ENCODE measurements around the gene SYNGR3.

Gene SYNGR3

DNA sequence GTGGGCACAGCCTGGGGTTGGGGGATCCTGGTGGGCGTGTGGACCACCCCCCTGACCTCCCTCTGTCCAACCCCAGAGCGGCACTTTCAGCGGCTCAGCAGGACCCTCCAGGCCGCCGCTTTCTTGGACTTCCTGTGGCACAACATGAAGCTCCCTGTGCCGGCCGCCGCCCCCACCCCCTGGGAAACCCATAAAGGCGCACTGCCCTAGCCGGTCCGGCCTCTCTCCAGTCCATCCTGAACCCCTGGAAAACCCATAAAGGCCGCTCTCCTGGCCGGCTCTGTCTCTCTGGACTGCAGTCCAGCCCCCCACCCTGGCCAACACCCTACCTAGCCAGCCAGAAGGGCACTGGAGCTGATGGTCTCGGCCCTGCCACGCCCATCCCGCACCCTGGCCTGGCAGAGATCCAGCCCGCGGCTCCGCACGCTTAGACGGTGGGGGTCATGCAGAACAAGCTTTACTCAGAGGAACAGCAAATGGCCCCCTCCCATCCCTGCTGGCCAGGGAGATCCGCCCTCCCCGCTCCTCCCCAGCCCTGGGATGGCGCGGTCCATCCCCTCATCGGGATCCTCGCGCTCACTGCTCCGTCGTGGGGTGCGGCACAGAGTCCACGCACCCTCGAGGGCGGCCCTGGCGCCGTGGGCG, 11.2 kb upstream of the SYNGR3 start:
- no peak for DNase-seq

DNA sequence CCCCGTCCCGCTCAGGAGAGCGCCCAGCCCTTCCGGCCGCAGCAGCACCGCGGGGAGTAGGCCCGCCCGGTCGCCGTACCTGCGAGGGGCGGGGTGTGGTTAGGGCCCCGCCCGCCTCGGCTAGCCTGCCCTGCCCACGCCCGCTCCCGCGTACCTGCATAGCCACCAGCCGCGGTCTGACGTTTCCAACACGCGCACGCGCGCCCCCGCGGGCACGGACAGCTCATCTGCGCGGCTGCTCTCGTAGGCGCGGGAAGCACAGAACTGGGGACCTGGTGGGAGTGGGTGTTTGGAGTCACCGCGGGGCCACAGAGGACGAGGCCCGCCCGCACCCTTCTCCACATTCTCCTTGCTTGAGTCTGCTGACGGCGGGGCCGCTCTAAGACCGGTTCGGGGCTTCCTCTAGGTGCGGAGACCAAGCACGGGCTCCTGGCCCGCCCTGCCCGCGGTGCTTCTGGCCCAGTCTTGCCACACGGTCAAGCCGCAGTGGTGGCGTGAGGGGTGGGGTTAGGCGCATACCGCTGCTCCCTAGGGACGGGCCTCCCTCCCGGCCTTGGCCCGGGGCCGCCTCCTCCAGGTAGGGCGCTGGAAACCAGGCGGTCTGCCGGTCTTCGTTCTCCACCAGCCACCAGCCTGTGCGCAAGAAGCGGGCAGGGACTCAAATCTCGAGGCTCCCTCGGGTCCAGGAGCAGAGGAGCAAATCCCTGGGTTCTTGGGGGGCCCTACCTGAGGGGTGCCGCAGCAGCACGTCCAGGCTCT, 10.3 kb upstream of the SYNGR3 start:
- no peak for DNase-seq

DNA sequence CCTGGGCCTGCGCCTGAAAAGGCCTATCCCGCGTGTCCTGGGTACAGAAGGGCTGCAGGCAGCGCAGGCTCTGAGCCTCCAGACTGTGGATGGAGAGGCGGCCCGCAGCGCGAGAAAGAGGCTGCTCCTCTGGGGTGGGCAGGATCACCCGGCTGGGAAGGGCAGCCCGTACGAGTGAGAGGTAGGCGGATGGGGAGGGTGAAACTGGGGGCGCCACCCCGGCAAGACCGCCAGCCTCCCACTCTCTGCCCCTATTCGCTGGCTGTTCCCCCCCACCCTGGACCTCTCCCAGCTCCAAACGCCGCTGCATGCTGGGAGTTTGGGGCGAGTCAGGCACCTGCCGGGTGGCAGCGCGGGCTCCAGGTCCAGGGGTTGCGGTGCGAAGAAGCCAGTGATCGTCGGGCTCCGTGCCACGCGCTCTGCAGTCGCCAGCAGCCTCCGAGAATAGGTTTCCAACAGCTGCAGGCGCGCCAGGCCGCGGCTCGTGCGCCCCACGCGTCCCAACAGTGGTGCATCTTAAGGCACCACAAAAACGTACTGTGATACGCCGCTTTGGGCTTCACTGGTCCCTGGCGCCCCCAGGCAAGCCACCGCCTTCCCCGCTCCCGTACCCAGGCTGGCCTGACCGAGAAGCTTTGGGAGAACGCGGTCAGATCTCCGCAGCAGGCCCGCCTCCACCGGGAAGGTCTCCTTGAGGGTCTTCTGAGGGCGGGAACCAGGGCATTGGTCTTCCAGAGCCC, 9.6 kb upstream of the SYNGR3 start:
- no peak for DNase-seq

DNA sequence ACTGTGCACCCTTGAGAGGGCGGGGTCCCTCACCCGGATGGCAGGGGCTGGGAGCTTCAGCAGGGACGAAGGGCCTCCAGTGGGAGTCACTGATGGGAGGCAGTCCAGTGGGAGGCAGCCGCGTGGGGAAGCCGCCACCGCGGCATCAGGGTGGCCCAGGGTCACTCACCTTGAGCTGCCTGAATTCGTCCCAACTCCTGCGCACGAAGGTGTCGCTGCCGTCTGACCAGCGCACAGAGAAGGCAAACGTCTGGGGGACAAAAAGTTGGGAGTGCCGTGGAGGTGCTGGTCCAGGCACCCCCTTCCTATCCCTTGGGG, 9.0 kb upstream of the SYNGR3 start:
- DNase-seq = no peak

DNA sequence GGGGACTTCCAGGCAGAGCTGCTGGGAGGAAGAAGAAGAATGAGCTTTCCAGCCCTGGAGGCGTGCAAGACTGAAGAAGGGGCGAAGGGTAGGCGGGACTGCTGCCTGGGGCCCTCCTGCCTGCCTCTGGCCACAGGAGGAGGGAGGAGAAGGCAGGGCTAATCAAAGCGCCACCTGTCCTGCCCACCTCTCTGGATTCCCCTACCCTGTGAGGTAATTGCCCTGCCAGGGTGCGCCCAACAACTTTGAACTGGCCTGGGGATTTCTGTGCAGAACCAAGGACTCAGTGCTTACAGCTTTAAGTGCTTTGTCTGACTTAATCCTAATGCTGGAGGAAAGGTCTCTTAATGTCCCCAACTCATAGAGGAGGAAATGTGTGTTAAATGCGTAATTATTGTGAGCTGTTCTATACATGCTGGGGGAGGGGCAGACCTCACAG, 8.4 kb upstream of the SYNGR3 start, which contains the start of gene NOXO1:
TSS of gene NOXO1 (minus strand) at position 72 of the 439 bp plus-strand sequence. CDS start 290 bp downstream, outside the sequence.
- no peak for DNase-seq

DNA sequence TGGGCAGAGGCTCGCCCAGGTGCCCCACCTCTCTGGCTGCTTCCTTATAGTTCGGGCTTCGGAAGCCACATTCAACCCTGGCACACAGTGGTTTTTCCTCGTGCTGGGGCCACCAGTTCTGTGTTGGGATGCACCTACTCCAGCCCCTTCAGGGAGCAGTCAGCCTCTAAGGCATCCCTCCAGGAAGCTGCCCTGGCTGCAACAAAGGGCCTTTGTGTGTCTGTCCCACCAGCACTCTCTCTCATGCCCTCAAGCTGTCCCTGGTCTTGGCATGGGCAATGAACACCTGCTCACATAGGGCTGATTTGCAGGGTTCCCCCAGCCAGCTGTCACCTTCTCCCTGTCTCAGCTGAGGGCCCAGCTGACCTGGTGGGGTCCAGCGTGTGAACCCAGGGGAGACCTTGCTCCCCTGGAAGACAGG, 7.7 kb upstream of the SYNGR3 start:
- DNase-seq = no peak

DNA sequence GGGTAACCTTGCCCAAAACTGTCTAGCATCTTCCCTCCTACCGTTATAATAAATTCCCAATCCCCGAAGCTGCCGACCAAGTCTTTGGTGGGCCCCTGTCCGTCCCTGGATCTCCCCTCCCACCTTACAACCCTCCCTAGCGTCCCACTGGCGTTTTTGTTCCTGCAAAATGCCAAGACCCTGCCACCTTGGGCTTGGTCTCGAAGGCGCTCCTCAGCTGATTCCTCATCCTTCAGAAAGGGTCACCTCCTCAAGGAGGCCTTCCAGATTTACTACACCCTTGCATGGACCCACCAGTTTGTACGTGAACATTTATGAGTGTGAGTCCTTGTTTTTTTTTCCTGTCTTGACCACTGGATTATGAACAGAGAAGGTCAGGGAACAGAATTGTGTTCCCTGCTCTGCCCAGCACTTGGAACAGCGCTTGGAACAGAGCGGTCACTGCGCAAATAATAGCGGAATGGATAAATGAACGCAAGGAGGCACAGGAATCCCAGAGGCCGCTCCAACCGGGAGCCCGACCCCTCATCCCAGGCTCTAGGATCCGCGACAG, 6.7 kb upstream of the SYNGR3 start:
- no peak for DNase-seq

DNA sequence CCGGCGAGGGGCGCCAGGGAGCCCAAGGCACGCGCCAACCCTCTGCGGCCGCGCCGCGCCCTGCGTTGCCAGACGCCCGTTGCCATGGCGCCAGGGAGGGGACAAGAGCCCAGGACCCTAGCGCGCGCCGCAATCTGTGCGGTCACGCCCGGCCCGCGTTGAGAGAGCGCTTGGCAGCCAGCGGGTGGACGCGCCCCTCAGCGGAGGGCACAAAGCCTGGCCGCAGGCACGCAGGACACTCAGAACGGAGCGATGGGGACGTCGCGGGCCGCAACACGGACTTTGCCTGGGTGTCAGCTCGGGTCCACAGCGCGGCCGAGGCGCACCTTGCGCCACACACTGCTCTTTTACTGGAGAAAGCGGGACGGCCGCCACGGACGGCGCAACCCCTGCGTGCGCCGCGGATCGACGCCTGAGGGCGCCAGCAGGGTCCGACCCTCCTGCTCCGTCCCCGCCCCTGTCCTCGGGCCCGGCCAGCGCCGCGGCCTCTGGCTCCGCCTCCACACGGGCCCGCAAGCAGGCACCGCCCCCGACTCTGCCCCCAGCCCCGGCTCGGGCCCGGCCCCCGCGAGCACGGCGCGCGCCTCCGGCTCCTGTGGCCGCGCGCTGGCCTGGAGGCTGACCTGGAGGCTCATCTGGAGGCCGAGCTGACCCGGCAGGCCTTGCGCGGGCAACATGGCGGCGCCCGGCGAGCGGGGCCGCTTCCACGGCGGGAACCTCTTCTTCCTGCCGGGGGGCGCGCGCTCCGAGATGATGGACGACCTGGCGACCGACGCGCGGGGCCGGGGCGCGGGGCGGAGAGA, 6.0 kb upstream of the SYNGR3 start, which contains the start of gene GFER:
TSS of gene GFER (plus strand) at position 650 of the 803 bp plus-strand sequence. CDS start at position 676, 26 bp downstream.
- DNase-seq = no peak

DNA sequence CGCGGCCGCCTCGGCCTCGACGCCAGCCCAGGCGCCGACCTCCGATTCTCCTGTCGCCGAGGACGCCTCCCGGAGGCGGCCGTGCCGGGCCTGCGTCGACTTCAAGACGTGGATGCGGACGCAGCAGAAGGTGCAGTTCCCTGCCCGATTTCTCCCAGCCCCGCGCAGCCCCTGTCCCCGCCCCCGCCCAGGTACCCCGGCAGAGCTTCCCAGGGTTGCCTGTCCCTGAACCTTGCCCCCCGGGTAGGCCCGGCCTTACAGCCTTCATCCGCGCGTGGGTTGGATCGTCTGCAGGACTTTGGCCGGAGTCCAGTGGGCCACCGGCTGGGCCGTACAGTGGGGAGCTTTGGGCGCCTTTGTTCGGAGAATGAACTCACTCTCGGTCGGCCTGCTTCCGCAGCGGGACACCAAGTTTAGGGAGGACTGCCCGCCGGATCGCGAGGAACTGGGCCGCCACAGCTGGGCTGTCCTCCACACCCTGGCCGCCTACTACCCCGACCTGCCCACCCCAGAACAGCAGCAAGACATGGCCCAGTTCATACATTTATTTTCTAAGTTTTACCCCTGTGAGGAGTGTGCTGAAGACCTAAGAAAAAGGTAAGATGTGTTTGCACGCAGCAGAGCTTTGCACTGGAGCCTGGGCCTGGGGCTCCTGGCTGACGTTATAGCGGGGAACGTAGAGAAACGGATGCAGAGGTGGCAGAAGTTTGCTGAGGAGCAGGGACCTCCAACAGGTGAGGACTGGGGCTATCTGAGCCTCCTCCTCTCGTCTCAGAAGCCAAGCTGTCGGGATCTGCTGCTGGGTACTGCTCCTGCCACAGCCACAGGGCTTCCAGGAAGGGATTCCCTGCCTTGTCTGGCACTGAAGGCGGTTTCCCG, 5.2 kb upstream of the SYNGR3 start:
- no peak for DNase-seq

DNA sequence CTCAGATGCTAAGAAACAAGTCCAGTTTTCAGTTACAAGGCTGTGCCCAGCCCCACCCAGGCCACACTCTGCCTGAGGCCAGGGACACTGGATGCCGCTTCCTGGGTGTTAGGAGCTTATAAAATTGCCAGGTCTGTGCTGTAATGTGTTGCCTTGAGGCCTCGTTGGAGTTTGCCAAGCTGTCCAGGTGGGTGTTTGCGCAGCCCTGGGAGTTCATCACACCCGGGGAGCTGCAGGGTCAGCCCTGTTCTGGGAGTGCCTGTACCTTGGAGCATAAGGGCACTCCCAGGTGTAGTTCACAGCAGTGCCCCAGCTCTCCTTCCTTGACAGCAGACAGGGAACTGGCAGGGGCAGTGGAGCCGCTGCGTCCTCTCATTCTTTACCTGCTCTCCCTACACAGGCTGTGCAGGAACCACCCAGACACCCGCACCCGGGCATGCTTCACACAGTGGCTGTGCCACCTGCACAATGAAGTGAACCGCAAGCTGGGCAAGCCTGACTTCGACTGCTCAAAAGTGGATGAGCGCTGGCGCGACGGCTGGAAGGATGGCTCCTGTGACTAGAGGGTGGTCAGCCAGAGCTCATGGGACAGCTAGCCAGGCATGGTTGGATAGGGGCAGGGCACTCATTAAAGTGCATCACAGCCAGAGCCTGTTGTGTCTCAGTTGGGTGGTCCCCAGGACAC, 4.2 kb upstream of the SYNGR3 start:
- no peak for DNase-seq

DNA sequence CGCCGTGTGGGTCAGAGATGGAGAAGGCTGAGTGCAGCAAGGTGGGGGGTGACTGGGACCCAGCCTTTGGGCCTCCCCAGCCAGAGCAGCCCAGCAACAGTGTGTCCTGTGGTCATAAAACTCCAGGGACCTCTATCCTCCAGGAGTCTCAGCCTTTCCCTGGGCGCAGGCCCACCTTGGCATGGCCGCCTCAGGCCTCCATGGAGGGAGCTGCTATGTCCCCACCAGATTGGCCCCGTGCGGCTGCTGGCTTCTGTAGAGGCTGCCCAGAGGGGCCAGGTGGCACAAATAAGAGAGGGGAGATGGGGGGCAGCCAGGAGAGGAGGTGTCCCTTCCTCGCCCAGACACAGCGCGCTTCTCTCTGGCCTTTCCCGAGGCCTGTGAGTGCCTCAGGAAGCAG, 2.6 kb upstream of the SYNGR3 start:
- DNase-seq = no peak

DNA sequence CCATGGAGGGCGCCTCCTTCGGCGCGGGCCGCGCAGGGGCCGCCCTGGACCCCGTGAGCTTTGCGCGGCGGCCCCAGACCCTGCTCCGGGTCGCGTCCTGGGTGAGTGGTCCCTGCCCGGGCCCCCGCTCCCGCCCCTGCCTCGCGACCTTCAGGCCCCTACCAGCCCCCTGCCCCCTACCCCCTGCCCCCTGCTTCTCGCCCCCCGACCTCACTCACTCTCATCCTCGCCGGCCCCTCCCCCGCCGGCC, 256 bp downstream of the SYNGR3 start:
- no peak for DNase-seq

DNA sequence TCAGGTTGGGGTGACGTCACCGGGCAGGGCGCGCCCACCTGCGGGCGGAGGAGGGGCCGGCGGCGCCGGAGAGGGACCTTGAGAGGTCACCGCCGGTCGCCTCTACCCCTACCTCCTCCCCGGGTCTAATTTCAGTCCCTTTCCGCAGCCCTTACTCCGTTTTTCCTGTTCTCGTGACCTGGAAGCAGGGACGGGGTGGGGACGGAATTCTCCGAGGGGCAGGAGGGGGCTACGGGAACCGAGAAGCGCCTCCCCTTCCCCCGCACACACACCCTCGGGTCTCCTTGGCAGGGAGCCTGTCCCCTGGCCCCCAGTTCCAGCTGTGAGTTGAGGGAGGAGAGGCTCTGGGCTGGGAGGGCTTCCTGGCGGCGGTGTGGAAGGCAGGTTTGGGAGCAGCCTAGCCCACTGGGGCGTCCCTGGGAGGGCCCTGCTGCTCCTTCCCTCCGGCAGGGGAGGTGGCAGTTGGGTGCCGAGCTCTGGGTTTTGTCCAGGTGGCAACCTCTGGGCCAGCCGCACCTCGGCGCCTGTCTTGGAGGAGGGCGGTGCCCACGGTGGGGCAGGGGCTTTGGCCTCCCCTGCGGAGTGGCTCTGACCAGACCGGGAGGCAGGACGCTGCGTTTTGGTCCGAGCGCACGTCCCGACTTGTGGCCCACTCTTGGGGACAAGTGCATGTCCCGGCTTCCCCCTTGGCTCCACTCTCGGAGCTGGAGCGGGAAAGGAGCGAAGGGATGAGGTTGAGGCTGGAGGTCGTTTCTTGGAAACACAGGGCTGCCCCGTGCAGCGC, 773 bp downstream of the SYNGR3 start:
- DNase-seq = no peak

DNA sequence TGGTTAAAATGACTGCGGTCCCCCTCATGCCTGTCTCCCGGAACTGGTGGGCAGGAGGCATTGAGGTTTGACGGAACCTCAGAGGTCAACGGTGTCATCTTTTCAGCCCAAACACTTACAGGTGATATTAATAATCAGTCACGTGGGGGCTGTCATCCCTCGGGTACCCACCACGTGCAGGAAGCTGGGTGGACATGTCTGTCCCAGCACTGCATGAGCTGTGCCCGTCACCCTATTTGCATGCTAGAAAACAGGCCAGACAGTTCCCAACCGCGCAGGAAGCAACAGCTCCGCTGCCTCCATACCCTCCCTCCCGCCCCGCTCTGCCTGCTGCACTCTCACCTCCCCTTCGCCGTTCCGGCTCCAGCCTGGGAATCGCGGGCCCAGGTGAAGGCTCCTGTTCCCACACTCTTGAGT, 1.4 kb downstream of the SYNGR3 start:
- no peak for DNase-seq

DNA sequence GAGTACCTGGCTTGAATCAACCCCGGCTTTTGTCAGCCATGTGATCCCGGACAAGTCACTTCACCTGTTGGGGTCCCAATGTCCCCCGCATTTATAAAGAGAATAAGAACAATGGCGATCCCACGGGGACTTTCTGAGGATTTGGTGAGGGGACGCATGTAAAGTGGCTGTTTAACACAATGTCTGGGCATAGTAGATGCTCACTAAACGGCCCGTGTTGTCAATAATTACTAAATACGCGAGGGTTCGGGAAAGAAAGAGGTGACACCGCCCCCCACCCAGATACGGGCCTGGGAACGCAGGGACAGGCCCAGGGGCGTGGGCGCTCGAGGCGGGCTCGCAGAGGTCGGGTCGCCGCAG, 1.8 kb downstream of the SYNGR3 start:
- DNase-seq = no peak

DNA sequence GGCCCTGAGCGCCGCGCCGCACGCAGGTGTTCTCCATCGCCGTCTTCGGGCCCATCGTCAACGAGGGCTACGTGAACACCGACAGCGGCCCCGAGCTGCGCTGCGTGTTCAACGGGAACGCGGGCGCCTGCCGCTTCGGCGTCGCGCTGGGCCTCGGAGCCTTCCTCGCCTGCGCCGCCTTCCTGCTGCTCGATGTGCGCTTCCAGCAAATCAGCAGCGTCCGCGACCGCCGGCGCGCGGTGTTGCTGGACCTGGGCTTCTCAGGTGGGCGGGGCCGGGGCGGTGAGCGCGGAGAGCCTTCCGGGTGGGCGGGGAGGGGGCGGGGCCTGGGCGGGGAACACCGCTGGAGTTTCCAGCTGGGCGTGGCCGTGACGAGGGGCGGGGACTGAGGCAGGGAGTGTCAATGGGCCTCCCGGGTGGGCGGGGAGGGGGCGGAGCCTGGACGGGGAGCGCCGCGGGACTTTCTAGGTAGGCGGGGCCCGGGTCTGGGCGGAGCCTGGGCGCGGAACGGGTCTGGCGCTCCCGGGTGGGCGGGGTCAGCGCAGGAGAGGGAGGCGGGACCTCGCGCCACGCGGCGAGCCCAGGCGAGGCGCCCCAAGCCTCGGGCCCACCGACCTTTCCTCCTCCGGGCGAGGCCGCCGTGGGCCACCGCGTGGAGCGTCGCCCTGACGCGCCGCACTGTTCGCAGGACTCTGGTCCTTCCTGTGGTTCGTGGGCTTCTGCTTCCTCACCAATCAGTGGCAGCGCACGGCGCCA, 2.4 kb downstream of the SYNGR3 start:
- DNase-seq = no peak

DNA sequence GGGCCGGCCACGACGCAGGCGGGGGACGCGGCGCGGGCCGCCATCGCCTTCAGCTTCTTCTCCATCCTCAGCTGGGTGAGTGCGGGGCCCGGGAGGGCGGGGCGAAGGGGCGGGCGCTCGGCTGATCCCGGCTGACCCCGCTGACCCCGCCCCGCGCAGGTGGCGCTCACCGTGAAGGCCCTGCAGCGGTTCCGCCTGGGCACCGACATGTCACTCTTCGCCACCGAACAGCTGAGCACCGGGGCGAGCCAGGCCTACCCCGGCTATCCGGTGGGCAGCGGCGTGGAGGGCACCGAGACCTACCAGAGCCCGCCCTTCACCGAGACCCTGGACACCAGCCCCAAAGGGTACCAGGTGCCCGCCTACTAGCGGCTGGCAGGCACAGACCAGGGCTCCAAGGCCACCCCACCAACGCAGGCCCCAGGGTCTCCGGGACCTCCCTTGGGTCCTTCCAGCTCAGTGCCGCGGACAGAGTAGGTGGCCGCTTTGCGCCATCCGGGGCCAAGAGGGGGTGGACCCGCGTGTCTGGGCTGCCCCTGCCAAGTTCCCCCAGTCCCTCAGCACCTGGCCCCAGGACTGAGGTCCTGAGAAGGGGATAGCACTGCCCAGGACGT, 3.0 kb downstream of the SYNGR3 start:
- no peak for DNase-seq

DNA sequence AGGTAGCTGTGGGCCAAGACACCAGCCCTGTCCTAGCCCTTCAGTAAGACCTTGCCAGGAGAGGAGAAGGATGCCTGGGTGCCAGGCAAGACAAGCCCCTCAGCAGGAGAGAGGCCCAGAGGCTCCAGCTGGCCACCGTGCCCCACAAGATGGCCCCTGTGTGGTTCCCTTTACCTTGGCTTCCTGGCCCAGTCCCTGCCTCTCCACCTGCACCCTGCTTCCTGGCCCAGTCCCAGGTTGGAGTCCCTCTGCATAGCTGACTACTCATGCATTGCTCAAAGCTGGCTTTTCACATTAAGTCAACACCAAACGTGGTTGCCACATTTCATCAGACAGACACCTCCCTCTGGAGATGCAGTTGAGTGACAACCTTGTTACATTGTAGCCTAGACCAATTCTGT, 4.0 kb downstream of the SYNGR3 start:
- DNase-seq = no peak
